Gastroesophageal sphincter (tissue), 4 donors: ENCODE data around the gene FAU. TPM values are rescaled to one million over a fixed set of nuclear protein-coding genes. Genes with fewer than 3 reads are reported as not detected.

ENCODE experiments used
- ATAC-seq: fragments of 150-250 bp; one replicate; pipeline ENCODE4 v1.9.1; 2016; ENCODE audit warnings: mild to moderate bottlenecking, moderate library complexity
- H3K27ac ChIP-seq, 4 donors: fragments of 200-600 bp; sonication (generic) in 3 of 4; 1 replicate in 3 of 4; 2 replicates in 1 of 4; pipeline ENCODE4 v1.5.1; 2016 to 2019
- H3K27me3 ChIP-seq: fragments of 200-600 bp; sonication (generic); one replicate; pipeline ENCODE4 v1.5.1; 2019
- H3K36me3 ChIP-seq, 2 donors: fragments of 200-600 bp; sonication (generic); one replicate each; pipeline ENCODE4 v1.5.1; 2019; ENCODE audit warnings: control low read depth in 1 of 2
- H3K4me1 ChIP-seq, 3 donors: fragments of 200-600 bp; sonication (generic); 1 replicate in 2 of 3; 2 replicates in 1 of 3; pipeline ENCODE4 v1.5.1; 2016 to 2019; ENCODE audit warnings: control low read depth in 2 of 3
- H3K4me3 ChIP-seq, 2 donors: fragments of 200-600 bp; sonication (generic); one replicate each; pipeline ENCODE4 v1.5.1; 2019; ENCODE audit warnings: mild to moderate bottlenecking in 1 of 2, moderate library complexity in 1 of 2
- H3K9me3 ChIP-seq, 3 donors: fragments of 200-600 bp; sonication (generic); one replicate each; pipeline ENCODE4 v1.5.1; 2017 to 2019; ENCODE audit warnings: control low read depth in 2 of 3
- EP300 ChIP-seq: sonication (generic); formaldehyde crosslinking; IDR thresholded peaks from one replicate; pipeline ENCODE4 v1.6.1; 2017; ENCODE audit warnings: antibody characterized with exemption, mild to moderate bottlenecking
- POLR2A ChIP-seq, 2 donors: fragments of 450-650 bp; IDR thresholded peaks; one replicate each; pipeline ENCODE4 v1.6.1; 2017; ENCODE audit warnings: antibody characterized with exemption in 2 of 2, mild to moderate bottlenecking in 2 of 2, moderate library complexity in 1 of 2
- POLR2AphosphoS5 ChIP-seq: sonication (generic); formaldehyde crosslinking; IDR thresholded peaks from one replicate; pipeline ENCODE4 v1.6.1; 2017; ENCODE audit warnings: antibody characterized with exemption
- WGBS, 2 donors: methylation state at CpG; one replicate each; pipeline ENCODE4 v1.1.5; 2018; ENCODE audit warnings: low coverage in 1 of 2; 5-methylcytosine and 5-hydroxymethylcytosine counted together
- total RNA-seq, 4 donors: library from RNA; depleted of rRNA; stranded (reverse); fragments of >200 nt; gene quantifications; one replicate each; pipeline ENCODE4 v1.1.0, GENCODE V29; 2016
- TF ChIP-seq, protein P1 (sequence below), 4 experiments: fragments of 200-600 bp in 2 of 4; fragments of 450-650 bp in 2 of 4; sonication (generic) in 1 of 4; IDR thresholded peaks; one replicate each; pipeline ENCODE4 v1.5.1; 2017 to 2019; ENCODE audit warnings: antibody characterized with exemption in 4 of 4, mild to moderate bottlenecking in 2 of 4, moderate library complexity in 2 of 4

The FAU gene
- total RNA-seq, 4 donors from 2014 or later = 464 to 971 (median 566) TPM

DNA sequence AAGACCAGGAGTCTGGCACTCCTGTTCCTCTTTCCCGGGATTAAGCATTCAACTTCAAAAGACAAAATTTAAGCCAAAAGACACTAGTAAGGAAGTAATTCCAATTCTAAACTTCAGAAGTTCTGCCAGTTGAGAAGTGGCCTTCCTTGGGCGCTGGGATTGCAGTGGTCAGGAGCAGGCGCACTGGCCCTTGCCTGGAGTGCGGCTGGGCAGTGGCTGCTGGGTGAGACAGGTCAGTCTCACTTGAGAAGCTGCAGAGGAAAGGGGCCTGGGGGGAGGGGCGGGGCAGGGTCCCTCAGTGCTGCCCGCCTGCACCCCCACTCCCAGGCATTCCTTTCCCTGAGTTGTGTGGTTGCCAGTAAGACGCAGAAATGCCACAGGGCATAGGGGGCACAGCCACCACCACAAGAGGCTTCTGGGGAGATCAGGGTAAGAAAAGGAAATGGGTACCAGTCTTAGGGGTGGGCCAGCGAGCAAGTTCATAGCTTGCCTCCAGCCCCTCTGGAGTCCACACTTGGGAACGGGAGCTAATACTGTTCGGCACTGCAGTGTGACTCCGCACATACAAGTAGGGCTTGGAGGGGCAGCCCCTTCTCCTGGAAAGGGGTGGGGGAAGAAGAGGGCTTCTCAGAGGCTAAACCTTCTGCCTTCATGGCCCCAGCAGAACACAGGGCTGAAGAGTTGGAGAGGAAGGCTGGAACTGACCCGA lies 5.7 kb upstream of the FAU start:
- Histone ChIP-seq H3K36me3 (peaks cover 0 to 88% of the 10 kb centered on the region in 2 donors), H3K4me3 (no peak overlapping the region), H3K27me3 (no peaks in the 10 kb centered on the region), H3K27ac (no peak overlapping the region), H3K9me3 (no peaks in the 10 kb centered on the region), H3K4me1 (peaks cover 0 to 32% (median 6%) of the 10 kb centered on the region in 3 donors)
- ATAC-seq = no peak
- TF ChIP-seq, protein P1, sequence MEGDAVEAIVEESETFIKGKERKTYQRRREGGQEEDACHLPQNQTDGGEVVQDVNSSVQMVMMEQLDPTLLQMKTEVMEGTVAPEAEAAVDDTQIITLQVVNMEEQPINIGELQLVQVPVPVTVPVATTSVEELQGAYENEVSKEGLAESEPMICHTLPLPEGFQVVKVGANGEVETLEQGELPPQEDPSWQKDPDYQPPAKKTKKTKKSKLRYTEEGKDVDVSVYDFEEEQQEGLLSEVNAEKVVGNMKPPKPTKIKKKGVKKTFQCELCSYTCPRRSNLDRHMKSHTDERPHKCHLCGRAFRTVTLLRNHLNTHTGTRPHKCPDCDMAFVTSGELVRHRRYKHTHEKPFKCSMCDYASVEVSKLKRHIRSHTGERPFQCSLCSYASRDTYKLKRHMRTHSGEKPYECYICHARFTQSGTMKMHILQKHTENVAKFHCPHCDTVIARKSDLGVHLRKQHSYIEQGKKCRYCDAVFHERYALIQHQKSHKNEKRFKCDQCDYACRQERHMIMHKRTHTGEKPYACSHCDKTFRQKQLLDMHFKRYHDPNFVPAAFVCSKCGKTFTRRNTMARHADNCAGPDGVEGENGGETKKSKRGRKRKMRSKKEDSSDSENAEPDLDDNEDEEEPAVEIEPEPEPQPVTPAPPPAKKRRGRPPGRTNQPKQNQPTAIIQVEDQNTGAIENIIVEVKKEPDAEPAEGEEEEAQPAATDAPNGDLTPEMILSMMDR (IDR thresholded peaks at IDR 0.05) = no peak
- TF ChIP-seq POLR2AphosphoS5 (no peak), POLR2A (IDR thresholded peaks at IDR 0.05) (no peak), EP300 (no peak)
- 56 to 74% methylated on average over 2 to 7 of the region's 12 CpGs for WGBS, 2 donors

DNA sequence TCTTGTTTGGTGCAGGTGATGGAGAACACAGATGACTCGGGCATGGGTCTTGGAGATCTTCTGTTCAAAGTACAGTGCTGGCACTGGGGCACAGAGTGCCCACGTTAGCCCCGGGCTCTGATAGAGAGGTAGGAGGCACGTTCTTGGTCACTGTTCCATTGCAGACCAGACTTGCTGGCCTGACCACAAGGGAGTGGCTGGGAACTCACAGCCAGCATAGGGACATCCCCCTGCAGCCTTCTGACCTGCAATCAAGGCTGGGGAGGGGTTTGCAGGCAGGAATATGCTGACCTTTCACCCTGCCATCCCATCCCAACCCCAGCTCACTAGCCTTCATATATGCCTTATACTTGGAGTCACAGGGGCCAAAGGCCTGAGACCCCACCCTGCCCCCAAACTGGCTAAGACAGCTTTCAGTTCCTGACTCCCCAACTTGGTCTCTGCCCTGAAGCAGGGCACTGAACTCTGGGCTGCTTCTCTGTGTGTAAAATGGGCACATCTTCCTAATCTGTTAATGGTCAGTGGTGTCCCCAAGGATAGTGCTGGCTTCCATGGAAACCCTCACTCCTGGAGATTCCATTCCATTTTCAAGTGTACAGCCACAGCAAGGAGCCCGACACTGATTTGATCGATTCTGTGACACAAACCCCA lies 4.8 kb upstream of the FAU start:
- TF ChIP-seq POLR2A (IDR thresholded peaks at IDR 0.05) = no peak
- TF ChIP-seq EP300 = no peak
- TF ChIP-seq, protein P1 (IDR thresholded peaks at IDR 0.05) = no peak
- no peak for TF ChIP-seq POLR2AphosphoS5
- Histone ChIP-seq H3K27ac (no peak overlapping the region), H3K36me3 (peaks cover 0 to 79% of the 10 kb centered on the region in 2 donors), H3K9me3 (no peaks in the 10 kb centered on the region), H3K27me3 (no peaks in the 10 kb centered on the region), H3K4me3 (no peak overlapping the region), H3K4me1 (peaks cover 0 to 27% (median 6%) of the 10 kb centered on the region in 3 donors)
- ATAC-seq = no peak
- WGBS, 2 donors = 77 to 93% methylated on average over 2 of the region's 6 CpGs

DNA sequence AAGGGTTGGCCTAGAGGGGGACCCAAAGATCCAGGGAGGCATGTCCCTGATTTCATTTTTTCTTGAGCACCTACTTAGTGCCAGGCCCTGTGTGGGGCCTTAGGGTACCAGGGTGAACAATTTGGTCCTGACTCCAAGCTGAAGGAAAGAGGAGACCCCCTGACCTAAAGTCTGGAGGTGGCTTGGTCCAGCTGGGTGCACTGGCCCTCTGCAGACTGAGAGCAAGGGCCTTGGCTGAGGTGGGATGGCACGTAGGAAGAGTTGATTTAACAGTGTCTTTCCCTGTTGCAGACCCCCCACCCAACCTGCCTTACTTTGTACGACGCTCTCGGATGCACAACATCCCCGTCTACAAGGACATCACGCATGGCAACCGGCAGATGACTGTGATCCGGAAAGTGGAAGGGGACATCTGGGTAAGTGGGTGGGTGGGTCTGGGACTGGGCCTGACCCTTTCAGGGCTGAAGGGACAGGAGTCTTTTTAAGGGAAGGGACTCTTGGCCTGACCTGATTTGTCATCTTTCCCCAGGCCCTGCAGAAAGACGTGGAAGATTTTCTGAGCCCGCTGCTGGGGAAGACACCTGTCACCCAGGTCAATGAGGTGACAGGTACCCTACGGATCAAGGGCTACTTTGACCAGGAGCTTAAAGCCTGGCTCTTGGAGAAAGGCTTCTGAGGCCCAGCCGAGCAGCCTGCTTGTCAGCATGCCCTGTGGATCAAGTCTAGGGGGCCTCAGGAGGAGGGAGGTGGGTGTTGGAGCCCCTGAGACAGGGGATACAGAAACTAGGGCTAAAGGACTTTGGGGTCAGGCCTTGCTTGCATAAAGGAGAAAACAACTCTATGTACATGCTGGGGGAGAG lies 3.5 kb upstream of the FAU start:
- Histone ChIP-seq H3K4me1 (peaks cover 0 to 32% (median 13%) of the 10 kb centered on the region in 3 donors), H3K27me3 (no peaks in the 10 kb centered on the region), H3K9me3 (no peaks in the 10 kb centered on the region), H3K4me3 (no peak overlapping the region), H3K27ac (no peak overlapping the region), H3K36me3 (peaks cover 0 to 75% of the 10 kb centered on the region in 2 donors)
- WGBS, 2 donors = 67% methylated on average over 3 of the region's 12 CpGs; no CpG with 5 or more reads in 1 of the 2 donors
- TF ChIP-seq EP300 = no peak
- ATAC-seq = no peak

DNA sequence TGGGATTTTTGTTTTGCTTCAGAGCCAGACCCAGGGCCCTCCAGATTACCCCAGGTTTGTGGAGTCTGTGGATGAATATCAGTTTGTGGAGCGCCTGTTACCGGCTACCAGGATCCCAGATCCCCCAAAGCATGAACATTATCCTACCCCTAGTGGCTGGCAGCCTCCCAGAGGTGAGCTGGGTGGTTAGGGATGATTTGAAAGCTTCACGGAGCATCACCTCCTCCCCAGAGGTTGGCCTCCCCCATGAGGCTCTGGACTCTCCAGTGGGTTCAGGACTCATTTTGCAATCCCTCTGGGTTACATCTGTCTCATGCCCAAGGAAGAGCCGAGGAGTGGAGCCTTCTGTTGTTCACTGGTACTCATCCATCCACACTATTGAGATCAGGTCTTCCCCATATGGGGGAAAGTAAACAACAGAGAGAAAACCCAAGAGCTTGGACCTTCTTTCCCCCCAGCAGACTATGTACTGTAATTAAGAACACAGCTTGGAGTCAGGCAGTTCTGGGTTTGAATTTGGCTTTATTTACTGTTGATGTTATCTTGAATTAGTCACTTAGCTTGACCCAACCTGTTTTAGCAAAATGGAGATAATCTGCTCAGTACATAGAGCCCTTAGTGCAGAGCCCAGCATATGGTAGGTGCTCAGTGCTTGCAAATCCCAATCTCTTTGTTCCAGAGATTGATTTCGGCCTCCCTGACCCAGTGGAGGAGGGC lies 2.7 kb upstream of the FAU start:
- Histone ChIP-seq H3K9me3 (no peaks in the 10 kb centered on the region), H3K27me3 (no peaks in the 10 kb centered on the region), H3K4me3 (no peak overlapping the region), H3K27ac (no peak overlapping the region), H3K36me3 (peaks cover 0 to 75% of the 10 kb centered on the region in 2 donors), H3K4me1 (peaks cover 0 to 38% (median 14%) of the 10 kb centered on the region in 3 donors)
- ATAC-seq = no peak
- TF ChIP-seq POLR2A (IDR thresholded peaks at IDR 0.05) (no peak), EP300 (no peak), POLR2AphosphoS5 (no peak)
- TF ChIP-seq, protein P1 (IDR thresholded peaks at IDR 0.05) = no peak
- WGBS, 2 donors = 83 to 85% methylated on average over 1 to 4 of the region's 5 CpGs
